Measurements from ENCODE around the gene PTPRJ. TPM values are rescaled to one million over a fixed set of nuclear protein-coding genes. Genes with fewer than 3 reads are reported as not detected.

Gene PTPRJ
- total RNA-seq, 1 experiment from 2014 or later: 0.30 TPM

DNA sequence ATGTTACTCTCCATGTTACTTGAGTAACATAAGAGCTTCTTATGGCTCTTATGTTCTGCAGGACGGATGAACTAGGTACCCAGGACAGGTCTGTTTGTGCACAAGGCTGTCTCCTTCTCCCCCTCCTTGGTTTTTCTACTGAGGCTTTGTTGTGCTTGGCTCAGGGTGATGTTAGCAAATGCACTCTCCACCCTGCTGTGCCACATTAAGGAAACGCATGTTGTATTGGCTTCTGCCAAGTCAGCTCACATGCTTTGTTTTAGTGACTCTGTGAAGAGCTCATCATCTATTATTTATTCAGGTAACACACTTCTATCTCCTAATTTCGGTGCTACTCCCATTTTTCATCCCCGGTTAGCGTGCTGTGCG is 108.3 kb downstream of the PTPRJ start:
- intact Hi-C loops (cut with micrococcal nuclease): no loop called here
- DNase-seq (ENCODE audit: unreplicated experiment): no peak
- H3K27ac Mint-ChIP-seq (ENCODE audit: low read depth, unreplicated experiment): no peak overlapping the region
- no peaks in the 10 kb centered on the region for H3K4me1 Mint-ChIP-seq (ENCODE audit: insufficient read depth, unreplicated experiment)
- ChIA-PET CTCF (interaction anchor here (0.6 to 1.7 kb wide), 6 partner anchors 11 to 1935 kb away, joined by 3 to 6 read pairs (median 4); no protein-coding TSS in a partner anchor), POLR2A (no interaction called here)
- no peaks in the 10 kb centered on the region for H3K36me3 Mint-ChIP-seq (ENCODE audit: insufficient read depth, unreplicated experiment)
- TF ChIP-seq, protein P1, sequence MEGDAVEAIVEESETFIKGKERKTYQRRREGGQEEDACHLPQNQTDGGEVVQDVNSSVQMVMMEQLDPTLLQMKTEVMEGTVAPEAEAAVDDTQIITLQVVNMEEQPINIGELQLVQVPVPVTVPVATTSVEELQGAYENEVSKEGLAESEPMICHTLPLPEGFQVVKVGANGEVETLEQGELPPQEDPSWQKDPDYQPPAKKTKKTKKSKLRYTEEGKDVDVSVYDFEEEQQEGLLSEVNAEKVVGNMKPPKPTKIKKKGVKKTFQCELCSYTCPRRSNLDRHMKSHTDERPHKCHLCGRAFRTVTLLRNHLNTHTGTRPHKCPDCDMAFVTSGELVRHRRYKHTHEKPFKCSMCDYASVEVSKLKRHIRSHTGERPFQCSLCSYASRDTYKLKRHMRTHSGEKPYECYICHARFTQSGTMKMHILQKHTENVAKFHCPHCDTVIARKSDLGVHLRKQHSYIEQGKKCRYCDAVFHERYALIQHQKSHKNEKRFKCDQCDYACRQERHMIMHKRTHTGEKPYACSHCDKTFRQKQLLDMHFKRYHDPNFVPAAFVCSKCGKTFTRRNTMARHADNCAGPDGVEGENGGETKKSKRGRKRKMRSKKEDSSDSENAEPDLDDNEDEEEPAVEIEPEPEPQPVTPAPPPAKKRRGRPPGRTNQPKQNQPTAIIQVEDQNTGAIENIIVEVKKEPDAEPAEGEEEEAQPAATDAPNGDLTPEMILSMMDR (IDR thresholded peaks at IDR 0.05; ENCODE audit: unreplicated experiment): no peak
- no peaks in the 10 kb centered on the region for H3K27me3 Mint-ChIP-seq (ENCODE audit: insufficient read depth, unreplicated experiment)
- BruUV-seq (replicated peaks): no TSS peak
- no peaks in the 10 kb centered on the region for H3K9me3 Mint-ChIP-seq (ENCODE audit: unreplicated experiment)
- no peak overlapping the region for H3K4me3 Mint-ChIP-seq (ENCODE audit: unreplicated experiment)

DNA sequence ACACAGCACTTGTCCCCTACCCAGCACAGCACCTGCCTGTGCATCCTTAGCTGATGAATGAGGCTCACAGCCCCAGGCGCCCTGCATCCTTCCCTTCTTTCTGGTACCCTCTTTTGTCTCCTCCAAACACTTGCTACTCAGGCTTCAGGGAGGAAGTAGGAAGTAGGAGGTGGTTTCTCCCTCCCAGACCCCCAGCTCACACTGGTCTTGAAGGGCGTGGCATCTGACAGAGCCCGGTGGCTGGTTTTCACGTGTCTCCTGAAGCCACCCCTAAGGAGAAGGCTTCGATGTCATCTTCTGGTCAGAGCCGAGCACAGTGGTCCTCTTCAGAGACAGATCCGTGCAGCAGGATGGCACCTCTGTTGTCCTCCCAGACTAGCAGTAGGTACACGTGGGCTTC is 109.8 kb downstream of the PTPRJ start:
- H3K4me1 Mint-ChIP-seq (ENCODE audit: insufficient read depth, unreplicated experiment): no peaks in the 10 kb centered on the region
- POLR2A ChIA-PET: interaction anchor here (0.6 kb wide), 1 partner anchor 232 kb away, joined by 3 read pairs; no protein-coding TSS in a partner anchor
- DNase-seq (ENCODE audit: unreplicated experiment): no peak
- no TSS peak for BruUV-seq (replicated peaks)
- CTCF ChIA-PET: interaction anchor here (0.7 to 1.7 kb wide), 2 partner anchors 10 to 165 kb away, joined by 3 to 5 read pairs; no protein-coding TSS in a partner anchor
- intact Hi-C loops (cut with micrococcal nuclease): no loop called here
- no peak overlapping the region for H3K4me3 Mint-ChIP-seq (ENCODE audit: unreplicated experiment)
- no peak overlapping the region for H3K27ac Mint-ChIP-seq (ENCODE audit: low read depth, unreplicated experiment)
- TF ChIP-seq, protein P1 (IDR thresholded peaks at IDR 0.05; ENCODE audit: unreplicated experiment): no peak
- peaks cover 11% of the 10 kb centered on the region for H3K27me3 Mint-ChIP-seq (ENCODE audit: insufficient read depth, unreplicated experiment)
- H3K36me3 Mint-ChIP-seq (ENCODE audit: insufficient read depth, unreplicated experiment): no peaks in the 10 kb centered on the region
- H3K9me3 Mint-ChIP-seq (ENCODE audit: unreplicated experiment): no peaks in the 10 kb centered on the region

DNA sequence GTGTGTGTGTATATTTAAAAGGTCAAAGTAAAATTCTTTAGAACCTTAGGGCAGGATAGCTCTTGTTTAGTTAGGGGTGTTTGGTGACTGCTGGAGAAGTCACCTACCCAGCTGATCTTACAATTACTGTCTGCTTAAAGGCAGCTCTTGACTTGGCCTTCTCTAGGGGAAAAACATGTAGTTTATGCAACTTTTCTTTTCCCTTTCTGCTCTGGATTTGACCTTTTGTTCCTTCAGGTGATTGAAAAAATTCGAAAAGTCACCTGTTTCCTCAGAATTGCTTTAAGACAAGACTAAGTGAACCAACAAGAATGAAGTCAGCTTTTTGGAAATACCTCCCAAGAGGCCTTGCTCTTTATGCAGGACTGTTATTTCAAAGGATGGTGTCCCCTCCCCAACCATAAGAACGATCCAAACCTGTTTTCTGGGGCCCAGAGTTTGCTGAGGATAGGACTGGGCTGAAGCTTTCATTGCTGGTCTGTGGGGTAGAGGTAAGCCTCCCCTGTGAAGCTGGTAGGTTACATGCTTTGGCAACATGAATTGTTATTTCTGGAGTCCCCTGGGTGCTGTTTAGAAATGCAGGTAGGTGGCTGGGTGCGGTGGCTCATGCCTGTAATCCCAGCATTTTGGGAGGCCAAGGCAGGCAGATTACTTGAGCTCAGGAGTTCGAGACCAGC is 111.2 kb downstream of the PTPRJ start:
- BruUV-seq (replicated peaks): no TSS peak
- CTCF ChIA-PET: interaction anchor here (0.5 to 1.1 kb wide), 4 partner anchors 10 to 675 kb away, joined by 3 to 4 read pairs (median 3); no protein-coding TSS in a partner anchor
- H3K27me3 Mint-ChIP-seq (ENCODE audit: insufficient read depth, unreplicated experiment): peaks cover 16% of the 10 kb centered on the region
- H3K9me3 Mint-ChIP-seq (ENCODE audit: unreplicated experiment): no peaks in the 10 kb centered on the region
- DNase-seq (ENCODE audit: unreplicated experiment): no peak
- intact Hi-C loops (cut with micrococcal nuclease): no loop called here
- no peaks in the 10 kb centered on the region for H3K36me3 Mint-ChIP-seq (ENCODE audit: insufficient read depth, unreplicated experiment)
- H3K27ac Mint-ChIP-seq (ENCODE audit: low read depth, unreplicated experiment): no peak overlapping the region
- POLR2A ChIA-PET: no interaction called here
- no peak overlapping the region for H3K4me3 Mint-ChIP-seq (ENCODE audit: unreplicated experiment)
- H3K4me1 Mint-ChIP-seq (ENCODE audit: insufficient read depth, unreplicated experiment): no peaks in the 10 kb centered on the region
- TF ChIP-seq, protein P1 (IDR thresholded peaks at IDR 0.05; ENCODE audit: unreplicated experiment): no peak

DNA sequence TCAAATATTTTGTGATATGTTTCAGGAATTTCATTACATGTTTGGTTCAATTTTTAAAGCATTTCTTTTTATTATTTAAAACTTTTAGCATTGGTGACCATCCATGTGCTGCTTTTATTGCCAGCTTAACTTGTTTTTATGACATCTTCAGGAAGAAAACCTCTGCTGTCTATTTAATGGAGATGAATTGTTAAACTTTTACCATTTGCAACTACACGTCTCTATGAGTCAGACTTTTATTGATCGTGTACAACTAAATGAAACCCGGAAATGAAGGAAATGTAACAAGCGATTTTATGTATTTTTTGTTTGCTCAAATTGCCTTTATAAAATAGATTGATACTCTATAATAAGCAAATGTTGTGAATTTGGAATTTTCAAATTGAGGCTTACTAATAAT is 113.0 kb downstream of the PTPRJ start:
- intact Hi-C loops (cut with micrococcal nuclease): no loop called here
- BruUV-seq (replicated peaks): no TSS peak
- ChIA-PET POLR2A (interaction anchor here (0.7 kb wide), 1 partner anchor 78 kb away, joined by 3 read pairs; no protein-coding TSS in a partner anchor), CTCF (interaction anchor here (1.2 kb wide), 1 partner anchor 14 kb away, joined by 8 read pairs; no protein-coding TSS in a partner anchor)
- Mint-ChIP-seq H3K4me3 (ENCODE audit: unreplicated experiment) (no peak overlapping the region), H3K4me1 (ENCODE audit: insufficient read depth, unreplicated experiment) (peaks cover 5% of the 10 kb centered on the region), H3K27me3 (ENCODE audit: insufficient read depth, unreplicated experiment) (peaks cover 16% of the 10 kb centered on the region), H3K9me3 (ENCODE audit: unreplicated experiment) (no peaks in the 10 kb centered on the region), H3K27ac (ENCODE audit: low read depth, unreplicated experiment) (no peak overlapping the region), H3K36me3 (ENCODE audit: insufficient read depth, unreplicated experiment) (no peaks in the 10 kb centered on the region)
- TF ChIP-seq, protein P1 (IDR thresholded peaks at IDR 0.05; ENCODE audit: unreplicated experiment): no peak
- no peak for DNase-seq (ENCODE audit: unreplicated experiment)

All from MCF 10A (cell line).